Measurements from ENCODE around the gene GAB2. TPM values are rescaled to one million over a fixed set of nuclear protein-coding genes. Genes with fewer than 3 reads are reported as not detected.
A peak's percentile ranks its signal among the peaks of the same experiment; 100 is the strongest.

GAB2 gene
- total RNA-seq, 1 donor: 8.2 TPM

- no peak for TF ChIP-seq CTCF (IDR thresholded peaks at IDR 0.05; ENCODE audit: insufficient read depth, low read depth, low read length)
- DNase-seq (ENCODE audit: low read depth): no peak
- H3K4me3 ChIP-seq (ENCODE audit: low read depth, low read length): no peak overlapping the region
These were observed 11.2 kb upstream of the GAB2 start for GRCh38 chr11:78428773-78429172.

GRCh38 chr11:78428266-78428636 lies 10.6 kb upstream of the GAB2 start:
- no peak overlapping the region for H3K4me3 ChIP-seq (ENCODE audit: low read depth, low read length)
- DNase-seq (ENCODE audit: low read depth): no peak
- TF ChIP-seq CTCF (IDR thresholded peaks at IDR 0.05; ENCODE audit: insufficient read depth, low read depth, low read length): no peak

- DNase-seq (ENCODE audit: low read depth): no peak
- H3K4me3 ChIP-seq (ENCODE audit: low read depth, low read length): no peak overlapping the region
- TF ChIP-seq CTCF (IDR thresholded peaks at IDR 0.05; ENCODE audit: insufficient read depth, low read depth, low read length): no peak
These were observed 10.1 kb upstream of the GAB2 start for GRCh38 chr11:78427615-78428265.

- no peak overlapping the region for H3K4me3 ChIP-seq (ENCODE audit: low read depth, low read length)
- TF ChIP-seq CTCF (IDR thresholded peaks at IDR 0.05; ENCODE audit: insufficient read depth, low read depth, low read length): no peak
- DNase-seq (ENCODE audit: low read depth): no peak
These were observed 9.2 kb upstream of the GAB2 start for GRCh38 chr11:78426845-78427244.

- peak; percentile 37 for DNase-seq (ENCODE audit: low read depth)
- no peak overlapping the region for H3K4me3 ChIP-seq (ENCODE audit: low read depth, low read length)
- no peak for TF ChIP-seq CTCF (IDR thresholded peaks at IDR 0.05; ENCODE audit: insufficient read depth, low read depth, low read length)
These were observed 7.9 kb upstream of the GAB2 start for GRCh38 chr11:78425399-78426070.

GRCh38 chr11:78424334-78425270 lies 7.0 kb upstream of the GAB2 start:
- H3K4me3 ChIP-seq (ENCODE audit: low read depth, low read length): no peak overlapping the region
- DNase-seq (ENCODE audit: low read depth): peak; percentile 95
- no peak for TF ChIP-seq CTCF (IDR thresholded peaks at IDR 0.05; ENCODE audit: insufficient read depth, low read depth, low read length)

All from fibroblast of villous mesenchyme (primary cell).